ENCODE measurements around the gene HBS1L.

- no peak for TF ChIP-seq CTCF (IDR thresholded peaks at IDR 0.05)
- no peak for TF ChIP-seq POLR2A (IDR thresholded peaks at IDR 0.05)
These were observed 80.3 kb downstream of the HBS1L start for GRCh38 chr6:134974370-134974769.

All from thyroid gland (tissue), 4 donors.